IgD-negative memory B cell (primary cell): ENCODE results near the gene CASTOR1. TPM values are rescaled to one million over a fixed set of nuclear protein-coding genes. Genes with fewer than 3 reads are reported as not detected.

Experiments
- H3K27ac Mint-ChIP-seq, 3 donors: one replicate each; pipeline ENCODE4 v1.8.0; 2020 to 2022; ENCODE audit warnings: mild to moderate bottlenecking in 3 of 3, mixed read lengths in 3 of 3, moderate library complexity in 1 of 3
- H3K27me3 Mint-ChIP-seq: one replicate; pipeline ENCODE4 v1.8.0; 2021; ENCODE audit warnings: mixed read lengths
- H3K36me3 Mint-ChIP-seq: one replicate; pipeline ENCODE4 v1.8.0; 2020; ENCODE audit warnings: mild to moderate bottlenecking, mixed read lengths
- H3K4me1 Mint-ChIP-seq, 3 donors: one replicate each; pipeline ENCODE4 v1.8.0; 2020 to 2022; ENCODE audit warnings: mixed read lengths in 3 of 3, mild to moderate bottlenecking in 1 of 3
- H3K4me3 Mint-ChIP-seq, 4 donors: one replicate each; pipeline ENCODE4 v1.8.0; 2020 to 2022; ENCODE audit warnings: mild to moderate bottlenecking in 4 of 4, mixed read lengths in 4 of 4, moderate library complexity in 3 of 4
- H3K9me3 Mint-ChIP-seq, 3 donors: one replicate each; pipeline ENCODE4 v1.8.0; 2020 to 2021; ENCODE audit warnings: mixed read lengths in 3 of 3, mild to moderate bottlenecking in 1 of 3
- polyA plus RNA-seq: library from polyadenylated mRNA; unstranded; fragments of 300-500 nt; fragmentation: Illumina TruSeq; gene quantifications from one replicate; pipeline ENCODE4 v1.2.3, GENCODE V29; 2021

Gene CASTOR1
- polyA plus RNA-seq, 1 donor from 2014 or later = 15.7 TPM

DNA sequence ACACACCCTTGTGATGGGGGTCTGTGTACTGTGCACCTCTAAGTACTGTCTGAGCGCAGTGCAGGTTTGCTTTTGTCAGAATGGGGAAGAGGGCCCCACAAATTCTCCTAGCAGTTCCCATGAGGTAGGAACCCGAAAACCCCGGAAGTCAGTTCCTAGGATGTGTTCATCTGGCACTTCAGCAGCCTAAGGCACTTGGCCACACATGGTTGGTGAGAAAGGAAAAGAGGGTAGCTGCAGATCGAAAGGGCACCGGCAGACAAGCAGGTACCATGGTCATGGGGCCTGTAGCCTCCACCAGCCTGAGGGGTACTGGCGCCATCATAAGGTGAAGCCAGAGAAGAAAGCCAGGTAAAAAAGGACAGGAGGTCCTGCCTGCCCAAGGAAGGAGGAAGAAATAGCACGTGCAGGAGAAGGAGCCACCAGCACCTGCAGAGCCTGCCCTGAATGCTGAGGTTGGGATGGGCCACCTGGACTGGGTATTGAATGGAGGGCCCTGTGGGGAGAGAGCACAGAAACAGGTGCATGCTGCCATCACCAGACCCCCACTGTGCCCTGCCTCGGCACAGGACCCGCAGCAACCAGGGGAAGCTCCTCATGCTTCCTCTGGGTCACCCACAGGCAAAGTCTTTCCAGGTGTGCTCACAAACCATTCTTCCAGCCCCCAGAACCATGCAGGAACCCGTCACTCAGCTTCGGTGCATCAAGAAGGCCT is 8.1 kb upstream of the CASTOR1 start:
- peaks cover 8% of the 10 kb centered on the region for H3K36me3 Mint-ChIP-seq
- H3K27me3 Mint-ChIP-seq = no peaks in the 10 kb centered on the region
- no peaks in the 10 kb centered on the region for H3K9me3 Mint-ChIP-seq
- H3K27ac Mint-ChIP-seq = peak overlapping the region in 1 of 3 donors; percentile 39
- H3K4me1 Mint-ChIP-seq = peaks cover 7 to 19% (median 11%) of the 10 kb centered on the region in 3 donors
- no peak overlapping the region for H3K4me3 Mint-ChIP-seq

- no peak overlapping the region for H3K4me3 Mint-ChIP-seq
- no peaks in the 10 kb centered on the region for H3K9me3 Mint-ChIP-seq
- peaks cover 8% of the 10 kb centered on the region for H3K36me3 Mint-ChIP-seq
- H3K4me1 Mint-ChIP-seq = peaks cover 5 to 13% (median 7%) of the 10 kb centered on the region in 3 donors
- no peaks in the 10 kb centered on the region for H3K27me3 Mint-ChIP-seq
- H3K27ac Mint-ChIP-seq = no peak overlapping the region
These were observed 7.5 kb upstream of the CASTOR1 start for GRCh38 chr22:30296833-30297232.

DNA sequence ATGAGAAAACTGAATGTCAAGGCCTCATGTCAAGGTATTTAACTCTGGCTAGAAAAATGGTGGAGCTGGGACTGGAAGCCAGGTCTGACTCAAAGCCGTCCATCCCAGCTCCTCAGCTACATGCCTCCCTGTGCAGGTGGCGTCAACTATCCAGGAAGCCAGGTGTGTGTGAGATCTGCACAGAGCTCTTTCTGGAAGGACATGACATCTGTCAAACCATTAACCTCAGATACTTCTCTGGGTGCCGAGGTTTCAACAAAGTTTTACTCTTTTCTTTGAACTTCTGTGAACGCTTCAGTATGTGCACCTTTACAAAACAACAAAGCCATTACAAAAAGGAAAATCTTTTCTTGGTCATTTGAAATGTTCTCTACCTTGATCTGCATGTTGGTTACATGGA is 7.0 kb upstream of the CASTOR1 start:
- Mint-ChIP-seq H3K36me3 (peaks cover 5% of the 10 kb centered on the region), H3K4me3 (no peak overlapping the region), H3K27ac (no peak overlapping the region), H3K9me3 (no peaks in the 10 kb centered on the region), H3K27me3 (no peaks in the 10 kb centered on the region), H3K4me1 (peaks cover 1 to 10% (median 5%) of the 10 kb centered on the region in 3 donors)

DNA sequence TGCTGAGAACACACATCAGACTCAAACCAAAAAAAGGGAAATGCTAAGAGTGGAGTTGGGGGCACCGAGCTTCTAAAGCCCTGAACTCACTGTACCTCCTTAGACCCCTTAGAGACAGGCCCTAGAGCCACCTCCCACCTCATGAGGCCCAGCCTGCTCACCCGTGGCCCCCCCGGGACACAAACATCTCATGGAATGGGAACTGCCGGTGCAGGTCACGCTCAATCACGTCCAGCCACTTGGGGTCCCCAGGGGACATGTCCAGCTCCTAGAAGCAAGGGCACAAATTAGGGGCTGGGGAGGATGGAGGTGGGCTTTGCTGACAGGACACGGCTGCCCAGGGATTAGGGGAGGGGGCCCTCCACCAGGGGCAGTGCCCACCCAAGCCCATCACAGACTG is 6.3 kb upstream of the CASTOR1 start:
- no peaks in the 10 kb centered on the region for H3K27me3 Mint-ChIP-seq
- peaks cover 1 to 6% (median 4%) of the 10 kb centered on the region in 3 donors for H3K4me1 Mint-ChIP-seq
- no peaks in the 10 kb centered on the region for H3K9me3 Mint-ChIP-seq
- H3K36me3 Mint-ChIP-seq = peaks cover 4% of the 10 kb centered on the region
- peak overlapping the region in 1 of 4 donors; percentile 57 for H3K4me3 Mint-ChIP-seq
- H3K27ac Mint-ChIP-seq = no peak overlapping the region

GRCh38 chr22:30294830-30295229 is 5.5 kb upstream of the CASTOR1 start:
- Mint-ChIP-seq H3K27me3 (no peaks in the 10 kb centered on the region), H3K36me3 (peaks cover 4% of the 10 kb centered on the region), H3K4me1 (peaks cover 6 to 9% (median 9%) of the 10 kb centered on the region in 3 donors), H3K9me3 (no peaks in the 10 kb centered on the region), H3K27ac (no peak overlapping the region), H3K4me3 (no peak overlapping the region)

DNA sequence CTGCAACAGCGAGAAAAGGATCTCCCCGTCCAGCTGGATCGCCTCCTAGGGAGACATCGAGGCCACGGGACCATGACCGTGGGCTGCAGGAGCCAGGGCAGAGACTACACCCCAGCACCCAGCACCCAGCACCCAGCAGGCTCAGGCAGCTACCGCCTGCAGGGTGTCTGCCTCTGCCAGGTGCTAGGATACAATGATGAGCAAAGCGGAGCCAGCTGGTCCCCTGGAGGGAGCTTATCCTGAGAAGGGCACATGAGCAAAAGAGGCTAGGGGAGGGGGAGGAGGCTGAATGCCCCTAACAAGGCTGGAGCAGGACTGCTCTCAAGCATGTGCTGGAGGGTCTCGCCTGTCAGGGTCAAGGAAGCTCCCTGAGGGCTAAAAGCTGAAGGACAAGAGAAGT is 4.8 kb upstream of the CASTOR1 start:
- Mint-ChIP-seq H3K9me3 (no peaks in the 10 kb centered on the region), H3K4me3 (no peak overlapping the region), H3K27ac (no peak overlapping the region), H3K36me3 (peaks cover 4% of the 10 kb centered on the region), H3K27me3 (no peaks in the 10 kb centered on the region), H3K4me1 (peaks cover 6 to 12% (median 9%) of the 10 kb centered on the region in 3 donors)

DNA sequence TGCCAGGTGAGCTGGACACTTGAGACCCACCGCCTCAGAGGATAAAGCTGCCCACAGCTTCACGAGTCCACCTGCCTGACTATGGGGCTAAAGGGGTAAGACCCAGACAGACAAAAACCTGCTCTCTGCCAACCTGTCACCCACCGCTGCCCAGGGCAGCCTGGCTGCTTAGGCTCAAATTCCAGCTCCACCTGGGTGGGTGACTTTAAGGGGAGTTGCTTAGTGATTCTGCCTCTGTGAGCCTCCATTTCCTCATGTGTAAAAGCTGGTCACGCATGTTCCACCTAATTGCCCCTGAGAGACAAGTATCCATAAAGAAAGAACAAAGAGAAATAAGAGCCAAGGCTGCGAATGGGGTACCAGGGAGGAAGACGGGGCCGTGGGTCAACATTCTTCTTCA is 3.7 kb upstream of the CASTOR1 start:
- Mint-ChIP-seq H3K4me3 (peak overlapping the region in 1 of 4 donors; percentile 35), H3K36me3 (peaks cover 3% of the 10 kb centered on the region), H3K27ac (peak overlapping the region in 1 of 3 donors; percentile 62)

DNA sequence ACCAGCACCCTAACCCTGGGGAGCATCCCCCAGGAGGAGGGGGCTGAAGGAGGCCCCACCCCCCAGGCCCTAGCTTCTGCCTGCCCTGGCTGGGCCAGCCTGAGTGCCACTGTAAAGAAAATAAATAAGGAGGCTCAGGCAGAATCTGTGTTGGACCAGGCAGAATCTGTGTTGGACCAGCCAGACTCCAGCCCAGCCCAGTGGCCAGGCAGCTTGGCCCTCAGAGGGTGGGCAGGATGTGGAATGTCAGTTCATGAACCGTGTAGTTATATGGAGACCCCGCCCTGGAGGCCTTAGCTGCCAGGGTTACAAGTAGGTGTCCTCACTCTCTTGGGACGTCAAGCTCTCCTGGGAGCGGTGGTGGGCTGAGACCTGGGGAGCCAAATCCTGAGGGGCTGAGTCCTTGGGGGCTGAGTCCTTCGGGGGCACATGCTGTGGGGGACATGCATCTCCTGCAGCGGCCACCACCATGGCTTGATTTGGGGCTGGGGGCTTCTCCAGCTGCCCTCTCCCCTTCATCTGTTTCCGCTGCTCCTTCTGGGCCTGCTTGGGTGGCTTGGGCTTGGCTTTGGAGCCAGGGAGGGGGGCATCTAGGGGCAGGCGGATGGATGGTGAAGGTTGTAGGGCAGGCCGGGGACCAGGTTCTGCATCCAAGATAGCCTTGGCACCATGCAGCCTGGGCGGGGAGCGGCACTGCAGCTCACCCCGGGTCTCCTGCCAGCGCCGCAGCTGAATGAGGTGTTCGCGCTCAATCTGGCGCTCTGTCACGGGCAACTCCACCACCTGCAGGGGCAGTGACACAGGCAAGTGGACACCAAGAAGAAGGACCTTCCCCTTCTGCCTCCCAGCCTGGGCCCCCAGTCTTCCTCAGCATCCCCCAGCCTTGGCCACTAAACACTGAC is 3.0 kb upstream of the CASTOR1 start:
- Mint-ChIP-seq H3K9me3 (no peaks in the 10 kb centered on the region), H3K36me3 (peaks cover 2% of the 10 kb centered on the region)

More for the DNA sequence above, 3.7 kb upstream of the CASTOR1 start:
- Mint-ChIP-seq H3K27me3 (no peaks in the 10 kb centered on the region), H3K9me3 (no peaks in the 10 kb centered on the region), H3K4me1 (peaks cover 10 to 17% (median 14%) of the 10 kb centered on the region in 3 donors)

DNA sequence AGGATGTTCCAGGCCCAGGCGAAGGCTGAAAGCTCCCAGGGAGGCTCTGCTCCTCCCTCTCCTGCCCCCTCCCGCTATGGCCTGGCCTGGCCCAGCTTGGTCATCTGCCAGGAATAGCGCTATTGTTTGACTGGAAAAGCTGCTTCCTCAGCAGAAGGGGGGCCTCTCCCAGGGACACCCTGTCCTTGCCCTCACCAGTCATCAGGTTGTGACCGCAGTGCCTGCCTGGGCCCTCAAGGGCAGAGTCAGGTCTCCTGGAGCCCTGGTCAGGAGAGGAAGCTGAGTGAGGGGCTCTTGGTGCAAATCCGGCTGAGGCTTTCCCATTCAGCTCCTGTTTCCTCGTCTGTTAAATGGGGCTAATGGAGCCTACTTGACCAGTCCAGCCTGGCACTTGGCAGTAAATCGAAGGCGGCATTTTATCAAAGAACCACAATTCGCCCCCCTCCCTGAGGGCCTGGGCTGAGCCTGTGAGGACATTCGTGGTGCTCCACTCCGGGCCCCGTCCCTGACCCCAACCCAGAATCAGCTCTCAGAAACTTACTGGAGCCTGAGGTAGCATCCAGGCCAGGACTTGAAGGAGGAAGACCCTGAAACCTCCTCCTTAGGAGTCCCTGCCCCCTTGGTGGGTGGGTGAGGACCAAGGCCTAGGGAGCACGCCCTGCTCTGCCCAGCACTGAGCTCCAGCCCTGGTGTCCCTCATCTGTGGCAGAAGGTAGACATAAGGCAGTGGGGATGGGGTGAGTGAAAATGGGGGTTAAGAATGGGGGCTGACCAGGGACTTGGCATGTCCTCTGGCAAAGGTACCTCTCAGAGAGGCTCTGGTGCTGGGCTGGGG is 2.0 kb upstream of the CASTOR1 start:
- H3K9me3 Mint-ChIP-seq = no peaks in the 10 kb centered on the region
- peak overlapping the region in 2 of 4 donors; percentile 24 to 97 for H3K4me3 Mint-ChIP-seq
- H3K27ac Mint-ChIP-seq = peak overlapping the region in 2 of 3 donors; percentile 56 to 91
- peaks cover 2% of the 10 kb centered on the region for H3K36me3 Mint-ChIP-seq
- peaks cover 10 to 22% (median 20%) of the 10 kb centered on the region in 3 donors for H3K4me1 Mint-ChIP-seq
- no peaks in the 10 kb centered on the region for H3K27me3 Mint-ChIP-seq

More for the DNA sequence above, 3.0 kb upstream of the CASTOR1 start:
- Mint-ChIP-seq H3K4me3 (peak overlapping the region in 2 of 4 donors; percentile 41 to 97), H3K27ac (peak overlapping the region; percentile 32 to 73 (median 53)), H3K27me3 (no peaks in the 10 kb centered on the region), H3K4me1 (peaks cover 8 to 22% (median 17%) of the 10 kb centered on the region in 3 donors)

DNA sequence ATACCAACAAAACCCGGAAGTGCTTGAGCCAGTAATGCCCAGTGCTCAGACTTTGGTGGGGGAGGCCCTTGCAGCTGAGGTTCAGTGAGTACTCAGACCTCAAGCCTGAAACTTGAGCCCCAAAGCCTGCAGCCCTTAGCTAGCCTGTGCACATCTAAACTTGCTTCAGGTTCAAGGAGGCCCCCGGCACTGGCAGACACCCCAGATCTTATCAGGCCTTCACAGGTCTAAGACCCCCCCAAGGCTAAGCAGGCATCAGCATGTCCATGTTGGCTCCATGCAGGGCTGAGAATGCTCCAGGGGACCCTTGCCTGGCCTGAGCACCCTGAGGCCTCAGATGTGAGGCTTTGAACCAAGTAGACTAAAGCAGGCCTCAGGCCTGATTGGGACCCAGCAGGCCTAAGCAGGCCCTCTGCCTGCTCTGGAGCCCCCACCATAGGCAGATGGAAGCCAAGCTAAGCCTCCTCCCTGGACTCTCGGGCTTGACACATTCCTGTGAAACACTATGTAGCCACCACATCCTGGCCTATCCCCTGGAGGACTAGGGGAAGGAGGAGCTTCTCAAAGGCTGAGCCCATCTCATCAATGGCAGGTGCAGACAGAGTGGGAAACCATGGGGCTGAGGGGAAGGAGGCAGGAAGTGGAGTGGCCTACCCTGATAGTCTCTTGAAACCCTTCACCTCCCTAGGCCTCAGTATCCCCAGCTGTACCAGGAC is 1.2 kb upstream of the CASTOR1 start:
- Mint-ChIP-seq H3K4me1 (peaks cover 10 to 22% (median 20%) of the 10 kb centered on the region in 3 donors), H3K4me3 (peak overlapping the region; percentile 90 to 97 (median 96))

DNA sequence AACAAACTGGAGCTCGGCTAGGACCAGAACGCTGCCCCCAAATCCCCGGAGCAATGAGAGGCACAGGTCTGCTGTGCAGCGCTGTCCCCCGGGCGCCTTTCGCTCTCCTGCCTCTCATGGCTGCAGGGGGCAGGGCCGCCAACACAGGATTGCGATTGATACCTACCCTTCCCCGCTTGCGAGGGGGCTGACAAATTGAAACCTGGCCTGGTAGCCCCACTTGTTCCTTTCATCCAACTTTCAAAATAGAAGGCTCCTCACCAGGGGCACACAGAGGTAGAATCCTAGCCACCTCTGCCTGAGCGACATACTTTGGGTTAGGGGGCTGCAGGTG is 642 bp upstream of the CASTOR1 start:
- peak overlapping the region; percentile 57 to 95 (median 91) for H3K27ac Mint-ChIP-seq
- H3K9me3 Mint-ChIP-seq = no peaks in the 10 kb centered on the region
- no peaks in the 10 kb centered on the region for H3K27me3 Mint-ChIP-seq
- peak overlapping the region; percentile 90 to 97 (median 96) for H3K4me3 Mint-ChIP-seq
- peaks cover 2% of the 10 kb centered on the region for H3K36me3 Mint-ChIP-seq
- H3K4me1 Mint-ChIP-seq = peaks cover 10 to 22% (median 20%) of the 10 kb centered on the region in 3 donors

More for the DNA sequence above, 1.2 kb upstream of the CASTOR1 start:
- H3K36me3 Mint-ChIP-seq = peaks cover 2% of the 10 kb centered on the region
- no peaks in the 10 kb centered on the region for H3K9me3 Mint-ChIP-seq
- H3K27me3 Mint-ChIP-seq = no peaks in the 10 kb centered on the region
- H3K27ac Mint-ChIP-seq = peak overlapping the region in 2 of 3 donors; percentile 91 to 95

DNA sequence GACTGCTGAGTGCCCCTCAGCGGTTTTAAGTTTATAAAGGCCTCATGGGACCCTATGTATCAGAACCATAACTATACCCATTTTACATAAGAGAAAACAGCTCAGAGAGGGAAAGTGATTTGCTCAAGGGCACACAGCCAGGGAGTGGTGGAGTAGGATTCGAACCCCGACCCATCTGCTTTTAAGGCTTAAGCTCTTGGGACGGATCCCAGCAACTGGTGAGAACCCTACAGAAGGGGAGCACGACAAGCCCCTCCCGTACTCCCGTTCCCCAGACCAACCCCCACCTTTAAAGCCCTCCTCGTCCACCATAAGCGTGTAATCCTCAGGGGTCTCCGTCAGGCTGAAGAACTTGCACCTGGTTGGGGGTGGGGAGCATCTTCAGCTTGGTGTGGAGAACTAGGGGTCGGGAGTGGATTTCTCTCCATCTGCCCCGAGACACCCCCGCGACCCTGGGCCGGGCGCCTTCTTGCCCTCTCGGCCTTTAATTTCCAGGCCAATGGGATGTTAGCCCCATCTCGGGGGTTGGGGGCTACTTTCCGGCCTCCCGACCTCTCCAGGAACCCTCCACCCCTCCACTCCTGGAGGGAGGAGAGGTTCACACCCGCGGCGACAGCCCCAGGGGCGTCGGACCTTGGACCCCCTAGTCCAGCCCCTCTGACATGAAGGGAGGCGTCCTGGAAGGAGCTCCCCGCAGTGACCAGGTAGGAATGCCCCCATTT is 725 bp downstream of the CASTOR1 start:
- peak overlapping the region; percentile 90 to 97 (median 96) for H3K4me3 Mint-ChIP-seq
- no peaks in the 10 kb centered on the region for H3K9me3 Mint-ChIP-seq
- no peaks in the 10 kb centered on the region for H3K27me3 Mint-ChIP-seq
- H3K27ac Mint-ChIP-seq = peak overlapping the region in 2 of 3 donors; percentile 87 to 91
- H3K4me1 Mint-ChIP-seq = peaks cover 10 to 22% (median 20%) of the 10 kb centered on the region in 3 donors
- H3K36me3 Mint-ChIP-seq = no peaks in the 10 kb centered on the region

GRCh38 chr22:30287648-30288418 is 1.5 kb downstream of the CASTOR1 start:
- Mint-ChIP-seq H3K4me1 (peaks cover 10 to 22% (median 20%) of the 10 kb centered on the region in 3 donors), H3K27me3 (no peaks in the 10 kb centered on the region), H3K27ac (peak overlapping the region; percentile 81 to 91 (median 87)), H3K9me3 (no peaks in the 10 kb centered on the region), H3K36me3 (no peaks in the 10 kb centered on the region), H3K4me3 (peak overlapping the region; percentile 86 to 97 (median 91))
